Measurements from ENCODE around the gene MRPL32. TPM values are rescaled to one million over a fixed set of nuclear protein-coding genes. Genes with fewer than 3 reads are reported as not detected.
A peak's percentile ranks its signal among the peaks of the same experiment; 100 is the strongest.

Gene MRPL32
- total and polyA plus RNA-seq, 2 donors (not counting 1 experiment from before 2014, with no cell fraction given): 54.4 to 63.7 TPM

DNA sequence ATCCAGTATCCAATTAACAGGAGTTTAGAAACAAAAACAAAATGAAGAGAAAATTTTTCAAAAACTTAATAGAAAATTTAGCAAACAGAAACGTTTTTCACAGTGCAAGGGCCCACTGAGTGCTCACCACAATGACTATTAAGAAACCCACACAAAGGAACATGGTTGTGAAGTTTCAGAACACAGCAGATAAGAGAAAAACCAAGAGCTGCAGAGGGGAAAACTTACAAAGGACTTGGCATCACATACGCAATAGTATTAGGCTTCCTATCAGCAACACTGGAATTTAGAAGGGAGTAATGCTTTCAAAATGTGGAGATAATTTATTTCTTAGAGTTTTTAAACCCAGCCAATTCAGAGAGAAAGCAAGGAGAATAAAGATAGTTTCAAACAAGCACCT is 18.6 kb upstream of the MRPL32 start:
- Histone ChIP-seq H3K4me3 (replicated peaks in 1 of 4; ENCODE audit: control extremely low read depth in 1 of 4, insufficient read depth in 1 of 4, low read depth in 3 of 4, low read length in 4 of 4) (no peak overlapping the region), H4K20me1 (ENCODE audit: control insufficient read depth, extremely low read depth, insufficient read depth, low read length) (no peaks in the 10 kb centered on the region), H3K79me2 (ENCODE audit: control insufficient read depth, insufficient read depth, low read length) (peaks cover 7% of the 10 kb centered on the region), H3K4me2 (ENCODE audit: extremely low read depth, insufficient read depth, low read length) (no peak overlapping the region), H2AFZ (ENCODE audit: low read length) (no peak overlapping the region), H3K27me3 (ENCODE audit: control insufficient read depth, insufficient read depth, low read length) (no peaks in the 10 kb centered on the region), H3K4me1 (ENCODE audit: control insufficient read depth, extremely low read depth, insufficient read depth, low read length) (peaks cover 7% of the 10 kb centered on the region), H3K27ac (ENCODE audit: insufficient read depth, low read length) (peak overlapping the region; percentile 20), H3K9me3 (ENCODE audit: control insufficient read depth, insufficient read depth, low read depth, low read length) (no peaks in the 10 kb centered on the region), H3K36me3 (ENCODE audit: control insufficient read depth, insufficient read depth, low read length) (peaks cover 3% of the 10 kb centered on the region), H3K9ac (ENCODE audit: insufficient read depth, low read length) (no peak overlapping the region)
- no peak for TF ChIP-seq EZH2 (IDR thresholded peaks at IDR 0.05; ENCODE audit: low read length, missing control alignments)
- peak in 1 of 2 donors; percentile 88 for DNase-seq (ENCODE audit: low read depth in 2 of 2)

DNA sequence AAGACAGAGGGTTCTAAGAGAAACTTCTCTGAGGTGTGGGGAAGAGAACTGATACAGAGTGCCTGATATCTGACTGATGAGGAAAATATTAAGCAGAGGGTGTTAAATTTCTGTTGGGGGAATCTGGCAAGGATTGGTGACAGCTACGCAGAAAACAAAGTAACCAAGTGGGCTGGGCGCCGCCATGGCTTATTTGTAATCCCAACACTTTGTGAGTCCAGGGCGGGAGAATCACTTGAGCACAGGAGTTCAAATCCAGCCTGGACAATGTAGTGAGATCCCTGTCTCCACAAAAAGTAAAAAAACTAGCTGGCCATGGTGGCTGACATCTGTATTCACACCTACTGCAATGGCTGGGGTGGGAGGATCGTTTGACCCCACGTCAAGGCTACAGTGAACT is 18.2 kb upstream of the MRPL32 start:
- no peak for DNase-seq (ENCODE audit: low read depth in 2 of 2)
- no peaks in the 10 kb centered on the region for H4K20me1 ChIP-seq (ENCODE audit: control insufficient read depth, extremely low read depth, insufficient read depth, low read length)

DNA sequence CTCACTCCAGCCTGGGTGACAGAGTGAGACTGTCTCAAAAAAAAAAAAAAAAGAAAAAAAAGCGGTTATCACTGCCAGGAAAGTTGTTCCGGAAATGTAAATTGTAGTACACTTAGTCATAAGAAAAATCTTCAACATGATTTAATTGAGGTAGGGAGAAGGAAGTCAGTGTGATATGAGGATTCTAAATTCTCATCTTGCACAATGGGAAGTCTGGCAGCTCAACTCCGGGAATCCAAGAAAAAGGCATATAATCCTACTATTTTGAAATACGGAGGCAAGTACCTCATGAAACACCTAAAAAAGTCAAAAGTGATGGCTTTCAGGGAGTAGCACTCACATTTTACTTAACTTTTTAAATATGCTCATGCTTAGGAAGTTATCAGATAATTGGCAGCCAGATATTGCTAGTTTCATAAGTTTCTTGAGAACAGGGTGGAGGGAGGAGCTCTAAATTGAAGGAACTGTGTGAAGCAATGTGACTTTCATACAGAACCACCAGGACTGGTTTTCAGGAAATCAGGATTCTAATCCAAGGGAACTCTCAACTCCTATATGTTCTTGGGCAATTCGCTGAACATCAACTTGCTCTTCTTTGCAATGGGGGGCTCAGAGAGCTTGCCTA is 17.6 kb upstream of the MRPL32 start:
- H3K4me3 ChIP-seq (replicated peaks in 1 of 4; ENCODE audit: control extremely low read depth in 1 of 4, insufficient read depth in 1 of 4, low read depth in 3 of 4, low read length in 4 of 4): no peak overlapping the region
- no peaks in the 10 kb centered on the region for H3K9me3 ChIP-seq (ENCODE audit: control insufficient read depth, insufficient read depth, low read depth, low read length)
- peaks cover 3% of the 10 kb centered on the region for H3K36me3 ChIP-seq (ENCODE audit: control insufficient read depth, insufficient read depth, low read length)
- no peak overlapping the region for H2AFZ ChIP-seq (ENCODE audit: low read length)
- DNase-seq (ENCODE audit: low read depth in 2 of 2): peak; percentile 38 to 82
- H3K4me2 ChIP-seq (ENCODE audit: extremely low read depth, insufficient read depth, low read length): no peak overlapping the region
- peaks cover 7% of the 10 kb centered on the region for H3K79me2 ChIP-seq (ENCODE audit: control insufficient read depth, insufficient read depth, low read length)
- peak overlapping the region; percentile 35 for H3K27ac ChIP-seq (ENCODE audit: insufficient read depth, low read length)
- TF ChIP-seq EZH2 (IDR thresholded peaks at IDR 0.05; ENCODE audit: low read length, missing control alignments): no peak
- TF ChIP-seq, protein P1, sequence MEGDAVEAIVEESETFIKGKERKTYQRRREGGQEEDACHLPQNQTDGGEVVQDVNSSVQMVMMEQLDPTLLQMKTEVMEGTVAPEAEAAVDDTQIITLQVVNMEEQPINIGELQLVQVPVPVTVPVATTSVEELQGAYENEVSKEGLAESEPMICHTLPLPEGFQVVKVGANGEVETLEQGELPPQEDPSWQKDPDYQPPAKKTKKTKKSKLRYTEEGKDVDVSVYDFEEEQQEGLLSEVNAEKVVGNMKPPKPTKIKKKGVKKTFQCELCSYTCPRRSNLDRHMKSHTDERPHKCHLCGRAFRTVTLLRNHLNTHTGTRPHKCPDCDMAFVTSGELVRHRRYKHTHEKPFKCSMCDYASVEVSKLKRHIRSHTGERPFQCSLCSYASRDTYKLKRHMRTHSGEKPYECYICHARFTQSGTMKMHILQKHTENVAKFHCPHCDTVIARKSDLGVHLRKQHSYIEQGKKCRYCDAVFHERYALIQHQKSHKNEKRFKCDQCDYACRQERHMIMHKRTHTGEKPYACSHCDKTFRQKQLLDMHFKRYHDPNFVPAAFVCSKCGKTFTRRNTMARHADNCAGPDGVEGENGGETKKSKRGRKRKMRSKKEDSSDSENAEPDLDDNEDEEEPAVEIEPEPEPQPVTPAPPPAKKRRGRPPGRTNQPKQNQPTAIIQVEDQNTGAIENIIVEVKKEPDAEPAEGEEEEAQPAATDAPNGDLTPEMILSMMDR (conservative IDR thresholded peaks at IDR 0.05 in 1 of 2, IDR thresholded peaks at IDR 0.05 in 1 of 2; ENCODE audit: low read depth in 1 of 2, low read length in 2 of 2): no peak
- H3K27me3 ChIP-seq (ENCODE audit: control insufficient read depth, insufficient read depth, low read length): no peaks in the 10 kb centered on the region
- H3K4me1 ChIP-seq (ENCODE audit: control insufficient read depth, extremely low read depth, insufficient read depth, low read length): peaks cover 7% of the 10 kb centered on the region
- no peaks in the 10 kb centered on the region for H4K20me1 ChIP-seq (ENCODE audit: control insufficient read depth, extremely low read depth, insufficient read depth, low read length)
- no peak overlapping the region for H3K9ac ChIP-seq (ENCODE audit: insufficient read depth, low read length)

More for the DNA sequence above, 18.2 kb upstream of the MRPL32 start:
- Histone ChIP-seq H3K36me3 (ENCODE audit: control insufficient read depth, insufficient read depth, low read length) (peaks cover 3% of the 10 kb centered on the region), H3K27ac (ENCODE audit: insufficient read depth, low read length) (peak overlapping the region; percentile 20), H3K79me2 (ENCODE audit: control insufficient read depth, insufficient read depth, low read length) (peaks cover 7% of the 10 kb centered on the region), H3K4me2 (ENCODE audit: extremely low read depth, insufficient read depth, low read length) (no peak overlapping the region), H3K4me1 (ENCODE audit: control insufficient read depth, extremely low read depth, insufficient read depth, low read length) (peaks cover 7% of the 10 kb centered on the region), H2AFZ (ENCODE audit: low read length) (no peak overlapping the region), H3K9me3 (ENCODE audit: control insufficient read depth, insufficient read depth, low read depth, low read length) (no peaks in the 10 kb centered on the region), H3K9ac (ENCODE audit: insufficient read depth, low read length) (no peak overlapping the region), H3K4me3 (replicated peaks in 1 of 4; ENCODE audit: control extremely low read depth in 1 of 4, insufficient read depth in 1 of 4, low read depth in 3 of 4, low read length in 4 of 4) (no peak overlapping the region), H3K27me3 (ENCODE audit: control insufficient read depth, insufficient read depth, low read length) (no peaks in the 10 kb centered on the region)
- no peak for TF ChIP-seq EZH2 (IDR thresholded peaks at IDR 0.05; ENCODE audit: low read length, missing control alignments)
- TF ChIP-seq, protein P1 (conservative IDR thresholded peaks at IDR 0.05 in 1 of 2, IDR thresholded peaks at IDR 0.05 in 1 of 2; ENCODE audit: low read depth in 1 of 2, low read length in 2 of 2): no peak

All from fibroblast of lung (primary cell).